GM21526 (cell line): Measurements from ENCODE around the gene BHLHE40.

ENCODE experiments used
- ATAC-seq: cut with Tn5 transposase; IDR thresholded peaks from one replicate; pipeline ENCODE4 v1.9.1; 2021; ENCODE audit warnings: moderate library complexity; ENCODE audit not compliant: unreplicated experiment, low FRiP score

Gene BHLHE40

GRCh38 chr3:4996771-4997291, 17.6 kb downstream of the BHLHE40 start:
- no peak for ATAC-seq

GRCh38 chr3:4997946-4998345, 18.7 kb downstream of the BHLHE40 start:
- no peak for ATAC-seq

GRCh38 chr3:4999531-5000184, 20.4 kb downstream of the BHLHE40 start:
- ATAC-seq, result no peak

GRCh38 chr3:5001135-5001534, 21.9 kb downstream of the BHLHE40 start:
- no peak for ATAC-seq

GRCh38 chr3:5001805-5002173, 22.6 kb downstream of the BHLHE40 start:
- no peak for ATAC-seq

- ATAC-seq, result no peak
Observed at GRCh38 chr3:5002174-5002870, 23.1 kb downstream of the BHLHE40 start.

- no peak for ATAC-seq
Observed at GRCh38 chr3:5002871-5003247, 23.6 kb downstream of the BHLHE40 start.

GRCh38 chr3:5004319-5005152, 25.3 kb downstream of the BHLHE40 start:
- no peak for ATAC-seq

GRCh38 chr3:5005367-5005766, 26.1 kb downstream of the BHLHE40 start:
- no peak for ATAC-seq

GRCh38 chr3:5006755-5007202, 27.5 kb downstream of the BHLHE40 start:
- ATAC-seq, result peak; percentile 63

GRCh38 chr3:5007873-5008272, 28.6 kb downstream of the BHLHE40 start:
- no peak for ATAC-seq

GRCh38 chr3:5009506-5010109, 30.4 kb downstream of the BHLHE40 start:
- no peak for ATAC-seq

- no peak for ATAC-seq
Observed at GRCh38 chr3:5010140-5010539, 30.9 kb downstream of the BHLHE40 start.

- ATAC-seq, result no peak
Observed at GRCh38 chr3:5010706-5011554, 31.7 kb downstream of the BHLHE40 start.

GRCh38 chr3:5011555-5012256, 32.5 kb downstream of the BHLHE40 start:
- ATAC-seq, result peak; percentile 56

GRCh38 chr3:5012367-5012766, 33.1 kb downstream of the BHLHE40 start:
- ATAC-seq, result no peak

- no peak for ATAC-seq
Observed at GRCh38 chr3:5013021-5013906, 34.0 kb downstream of the BHLHE40 start.

- no peak for ATAC-seq
Observed at GRCh38 chr3:5014391-5014790, 35.2 kb downstream of the BHLHE40 start.
